DMS 273 (cell line): ENCODE results near the gene TNFRSF14.

Source experiments
- DNase-seq: peaks from one replicate; lab custom pipeline; 2025; ENCODE audit not compliant: unreplicated experiment; lab: John Stamatoyannopoulos, UW

Gene TNFRSF14

DNA sequence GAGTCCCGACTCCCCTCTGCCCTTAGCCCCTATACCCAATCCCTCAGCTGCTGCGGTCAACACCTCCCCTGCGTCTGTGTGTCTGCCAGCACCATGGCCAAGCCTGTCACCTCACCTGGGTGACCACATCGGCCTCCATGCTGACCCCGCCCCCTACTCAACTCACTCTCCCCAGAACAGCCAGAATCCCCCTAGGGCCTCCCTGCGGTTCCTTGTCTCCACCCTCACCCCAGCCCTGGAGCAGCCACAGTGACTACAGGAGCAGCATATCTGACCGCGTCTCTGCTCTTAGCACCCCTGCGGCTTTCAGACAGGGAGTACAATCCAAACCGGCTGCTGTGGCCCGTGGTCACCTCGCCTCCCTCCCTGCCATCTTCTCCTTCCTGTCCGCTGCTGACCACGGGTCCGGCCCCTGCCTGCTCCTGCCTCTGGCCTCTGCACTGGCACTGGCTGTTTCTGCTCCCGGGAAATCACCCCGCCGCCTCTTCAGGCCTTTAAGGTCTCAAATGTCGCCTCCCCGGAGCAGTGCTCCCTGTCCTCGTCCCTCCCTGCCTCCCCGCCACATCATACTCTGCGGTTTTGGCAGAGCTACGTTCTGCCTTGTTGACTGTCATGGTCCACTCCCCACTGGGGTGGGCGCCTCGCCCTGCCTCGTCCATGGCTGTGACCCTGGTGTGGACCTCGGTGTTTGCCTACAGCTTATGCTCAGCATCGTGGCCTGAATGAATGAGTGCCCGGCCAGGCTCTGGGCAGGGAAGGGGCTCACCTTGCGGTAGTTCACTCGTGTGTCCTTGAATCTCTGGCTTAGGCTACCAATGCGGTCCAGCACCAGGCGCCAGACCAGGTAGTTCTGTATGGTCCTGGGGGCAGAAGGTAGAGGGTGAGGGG lies 41.5 kb downstream of the TNFRSF14 start:
- no peak for DNase-seq

DNA sequence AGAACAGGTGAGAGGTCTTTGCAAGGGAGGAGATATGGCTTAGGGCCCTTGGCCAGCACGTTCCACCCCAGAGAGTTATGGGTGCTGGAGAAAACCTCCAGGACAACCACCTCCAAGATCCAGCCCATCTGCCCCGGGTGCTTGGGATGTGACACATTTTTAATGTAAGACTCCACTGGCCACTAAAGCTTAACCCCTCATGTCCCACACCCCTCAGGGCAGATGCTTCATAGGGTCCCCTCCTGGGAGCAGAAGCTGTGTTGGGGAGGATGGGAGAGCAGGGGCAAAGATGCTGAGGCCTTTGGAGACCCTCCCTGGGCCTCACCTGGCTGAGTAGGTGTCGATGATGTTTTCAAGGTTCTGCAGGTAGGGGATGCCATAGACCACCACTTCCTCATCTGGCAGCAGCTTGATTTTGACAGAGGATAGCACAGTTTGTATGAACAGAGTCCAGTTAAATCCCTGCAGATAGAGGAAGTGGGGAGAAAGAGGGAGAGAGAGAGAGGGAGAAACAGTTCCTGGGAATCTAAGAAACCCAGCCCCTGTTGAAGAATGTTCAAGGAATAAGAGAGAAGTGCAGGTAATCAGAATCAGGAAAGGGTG lies 42.3 kb downstream of the TNFRSF14 start:
- DNase-seq = no peak

DNA sequence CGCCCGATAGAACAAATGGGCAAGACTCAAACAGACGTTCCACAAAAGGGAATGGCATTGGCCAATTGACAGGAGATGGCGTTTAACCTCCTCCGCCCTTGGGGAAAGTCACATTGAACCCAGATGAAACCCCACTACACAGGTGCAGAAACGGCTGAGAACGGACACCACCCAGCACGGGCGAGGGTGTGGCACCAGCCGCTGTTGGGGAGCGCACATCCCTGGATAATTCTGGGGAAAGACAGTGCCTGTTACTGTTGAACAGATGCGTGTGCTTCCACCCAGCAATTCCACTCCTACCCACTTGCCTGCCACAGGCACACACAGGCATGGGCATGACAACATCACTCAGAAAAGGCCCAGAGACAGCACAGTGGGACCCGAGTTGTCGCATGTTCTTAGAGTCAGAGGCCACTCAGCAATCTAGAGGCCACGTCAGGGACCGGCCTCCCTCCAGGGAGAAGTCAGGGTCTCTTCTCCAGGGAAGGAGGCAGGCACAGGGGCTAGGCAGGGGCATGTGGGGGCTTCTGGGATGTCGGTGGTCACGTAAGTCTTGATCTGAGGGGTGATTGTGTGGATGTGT lies 45.6 kb downstream of the TNFRSF14 start:
- no peak for DNase-seq

DNA sequence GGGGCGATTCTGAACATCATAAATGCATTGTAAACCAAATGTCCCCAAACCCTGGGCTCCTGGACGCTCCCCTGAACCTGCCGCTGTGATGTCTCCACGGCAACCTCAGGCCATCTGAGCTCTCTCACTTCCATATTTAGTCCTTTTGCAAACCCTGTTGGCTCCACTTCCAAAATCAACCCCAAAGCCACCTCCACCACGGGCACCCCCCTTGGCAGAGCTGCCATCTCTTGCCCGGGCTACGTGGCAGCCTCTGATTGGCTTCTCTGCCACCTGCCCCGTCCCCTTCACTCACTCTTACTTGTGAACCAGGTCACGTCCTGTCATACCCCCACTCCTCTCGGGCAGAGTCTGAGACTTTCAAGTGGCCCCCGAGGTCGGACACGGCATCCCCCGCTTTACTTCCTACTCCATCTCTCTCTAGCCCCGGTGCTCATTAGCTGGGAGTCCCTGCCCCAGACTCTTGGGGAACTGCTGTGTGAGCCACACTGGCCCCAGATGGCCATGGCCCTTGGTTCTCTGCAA lies 46.2 kb downstream of the TNFRSF14 start:
- DNase-seq = no peak

DNA sequence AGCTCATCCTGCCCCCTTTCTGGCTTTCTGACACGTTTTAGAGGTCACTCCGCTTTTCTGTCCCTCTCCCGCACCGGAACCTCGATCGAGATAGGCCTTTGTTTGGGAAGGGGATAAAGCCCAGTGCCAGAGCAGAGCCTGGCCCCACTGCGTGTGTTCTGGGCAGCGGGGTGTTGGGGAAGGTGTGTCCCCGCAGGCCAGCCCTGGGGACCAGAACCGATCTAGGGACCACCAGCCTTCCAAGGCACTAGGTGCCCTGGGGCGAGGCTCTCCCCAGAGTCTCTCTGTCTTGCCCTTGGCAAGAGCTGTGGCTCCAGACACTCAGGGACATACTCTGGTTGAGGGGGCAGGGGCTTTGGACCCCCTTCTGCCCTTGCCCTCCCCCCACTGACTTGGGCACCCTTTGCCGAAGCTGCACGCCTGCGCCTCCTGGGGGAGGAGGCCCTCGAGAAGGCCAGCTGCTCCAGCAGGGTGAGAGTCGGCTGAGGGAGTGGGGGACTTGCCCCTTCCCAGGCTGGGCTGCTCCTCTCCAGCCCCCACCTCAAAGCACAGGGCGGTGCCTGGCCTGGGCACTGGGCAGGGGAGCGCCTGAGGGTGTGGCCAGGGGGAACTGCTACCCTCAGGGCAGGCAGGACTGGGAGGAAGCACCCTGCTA lies 46.8 kb downstream of the TNFRSF14 start:
- DNase-seq = no peak

DNA sequence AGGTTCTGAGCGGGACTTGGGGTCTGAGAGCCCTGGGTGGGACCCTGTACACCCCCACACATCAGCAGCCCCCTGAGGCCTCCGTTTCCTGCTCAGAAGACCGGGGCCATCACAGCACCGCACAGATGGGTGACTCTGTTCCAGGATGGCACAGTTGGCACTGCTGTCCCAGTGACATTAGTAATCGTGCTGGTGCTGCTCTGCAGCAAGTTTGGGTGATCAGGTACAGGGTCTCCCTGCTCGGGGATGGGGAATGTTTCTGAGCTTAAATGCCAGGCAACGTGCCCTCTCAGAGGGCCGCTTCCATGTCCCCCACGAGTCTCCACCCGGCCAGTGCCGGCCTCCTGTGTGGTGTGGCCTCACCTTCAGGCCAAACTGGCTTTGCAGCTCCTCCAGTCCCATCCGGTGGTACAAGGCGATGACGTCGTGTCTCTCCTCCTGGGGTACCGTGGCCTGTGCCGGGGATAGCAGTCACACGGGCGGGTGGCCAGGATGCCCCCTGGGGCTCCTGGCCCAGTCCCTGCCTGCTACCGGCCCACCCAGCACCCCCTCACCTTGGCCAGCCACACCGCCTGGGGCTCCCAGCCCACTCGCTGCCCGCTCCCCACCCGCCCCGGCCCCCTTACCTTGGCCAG lies 47.5 kb downstream of the TNFRSF14 start:
- no peak for DNase-seq

DNA sequence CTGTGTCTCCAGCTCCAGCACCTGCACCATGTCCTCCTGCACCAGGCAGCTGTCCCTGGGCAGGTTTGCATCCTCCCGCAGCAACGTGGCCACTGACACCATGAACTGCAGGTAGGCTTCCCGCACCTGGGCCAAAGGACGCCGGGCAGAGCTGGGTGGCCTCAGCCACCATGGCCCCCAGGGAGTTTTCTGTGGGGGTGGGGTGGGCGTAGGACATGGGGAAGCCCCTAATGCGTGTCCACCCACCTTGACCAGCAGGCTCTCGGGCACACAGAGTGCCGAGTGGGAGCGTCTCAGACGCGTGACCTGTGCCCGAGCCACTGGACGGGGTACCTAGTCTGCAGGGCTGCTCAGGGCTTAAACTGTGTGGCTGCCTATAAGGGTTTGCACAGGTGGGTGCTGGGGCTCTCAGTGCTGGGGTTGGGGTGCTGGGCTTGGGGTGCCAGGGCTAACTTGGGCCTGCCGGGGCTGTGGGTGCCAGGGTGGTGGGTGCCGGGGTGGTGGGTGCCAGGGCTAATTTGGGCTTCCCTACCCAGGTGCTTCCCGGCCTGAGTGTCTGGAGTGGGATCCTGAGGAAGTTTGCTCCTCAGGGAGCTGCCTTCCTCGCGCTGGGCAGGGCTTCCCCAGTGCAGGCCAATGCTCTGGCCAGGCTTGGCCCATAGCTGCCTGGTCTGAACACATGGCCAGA lies 48.1 kb downstream of the TNFRSF14 start:
- DNase-seq = no peak

DNA sequence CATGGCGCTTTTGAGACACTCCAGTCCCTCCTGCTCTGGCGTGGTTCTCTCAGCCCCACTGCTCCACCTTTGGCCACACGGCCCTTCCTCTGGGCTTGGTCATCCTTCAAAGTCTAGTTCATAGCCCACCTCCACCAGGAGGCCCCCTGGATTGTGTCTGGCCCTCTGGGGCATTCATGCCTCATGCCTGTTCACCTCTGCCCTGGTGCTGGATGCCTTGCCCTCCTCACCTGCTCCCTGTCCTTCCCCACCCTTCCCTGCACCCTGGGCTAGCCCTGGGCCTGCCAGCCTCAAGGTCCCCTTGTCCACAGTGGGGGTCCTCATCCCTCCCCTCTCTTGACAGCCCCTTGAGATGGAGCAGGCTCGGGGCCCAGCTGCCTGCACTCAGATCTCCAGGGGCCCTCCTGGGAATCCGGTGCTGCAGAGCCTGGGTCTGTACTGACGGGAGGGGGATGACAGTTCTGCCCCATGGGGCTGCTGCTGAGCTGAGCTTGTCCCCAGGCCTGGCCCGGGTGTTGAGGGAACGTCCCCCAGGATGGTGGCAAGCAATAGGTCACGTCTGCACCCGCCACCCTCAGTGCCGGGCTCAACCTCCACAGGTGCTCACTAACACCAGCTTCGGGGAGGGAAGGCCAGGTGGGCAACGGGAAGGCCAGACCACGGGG lies 48.8 kb downstream of the TNFRSF14 start:
- no peak for DNase-seq

DNA sequence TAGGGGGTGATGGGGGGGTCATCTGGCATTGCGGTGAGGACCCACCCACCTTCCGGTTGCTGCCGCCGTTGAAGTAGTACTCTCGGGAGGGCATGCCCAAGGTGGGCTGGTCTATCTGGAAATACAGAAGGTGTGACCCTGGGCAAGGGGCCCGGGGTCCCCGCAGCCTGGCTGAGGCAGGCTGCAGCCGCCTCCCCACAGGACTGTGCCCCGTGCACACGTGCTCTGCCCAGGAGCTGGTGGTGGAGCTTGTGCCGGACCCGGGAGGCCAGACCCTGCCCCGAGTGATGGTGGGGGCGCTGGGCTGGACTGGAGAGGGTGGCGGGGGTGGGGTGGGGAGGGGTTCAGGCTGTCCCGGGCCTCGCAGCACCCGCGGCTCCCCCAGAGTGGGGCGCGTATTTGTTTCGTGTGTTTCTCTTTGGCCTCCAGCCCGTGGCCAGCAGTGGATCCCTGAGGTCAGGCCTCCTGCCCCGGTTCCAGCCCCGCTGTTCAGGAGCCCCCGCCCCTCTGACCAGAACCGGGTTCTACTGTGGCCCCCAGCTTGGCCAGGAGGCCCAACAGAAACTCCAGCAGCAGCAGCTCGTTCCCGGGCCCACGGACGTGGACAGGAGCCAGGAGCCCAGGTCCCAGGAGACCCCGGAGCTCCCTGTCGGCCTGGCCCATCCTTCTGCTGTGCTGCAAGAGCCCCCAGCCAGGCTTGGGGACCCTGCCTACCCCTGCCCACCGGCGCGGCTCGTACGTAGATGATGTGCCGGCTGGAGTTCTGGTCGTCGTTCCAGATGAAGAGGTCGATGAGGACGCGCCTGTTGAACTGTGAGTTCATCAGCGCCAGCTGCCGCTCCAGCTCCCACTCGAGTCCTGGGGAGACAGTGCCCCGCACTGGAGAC lies 49.6 kb downstream of the TNFRSF14 start:
- no peak for DNase-seq

DNA sequence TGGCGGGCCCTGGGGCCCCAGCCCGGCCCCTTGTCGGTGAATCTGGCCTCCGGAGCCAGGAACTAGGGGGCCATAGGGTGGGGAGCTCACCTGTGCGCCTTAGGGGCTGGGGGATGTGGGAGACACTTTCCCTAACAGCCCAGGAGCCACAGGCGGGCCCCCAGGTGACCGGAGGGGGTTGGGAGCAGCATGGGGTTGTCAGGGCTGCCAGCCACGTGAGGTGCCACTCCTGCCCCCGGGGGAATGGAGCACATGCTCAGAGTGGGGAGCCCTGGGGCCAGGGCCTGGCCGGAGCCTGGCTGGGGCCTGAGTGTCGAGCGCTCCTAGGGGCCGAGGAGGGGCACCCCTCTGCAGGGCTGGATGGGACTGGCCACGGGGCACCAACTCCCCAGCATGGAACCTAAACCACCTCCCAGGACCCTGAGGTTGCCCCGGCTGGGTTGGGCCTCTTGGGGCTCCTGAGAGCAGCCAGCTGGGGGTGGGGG lies 50.3 kb downstream of the TNFRSF14 start:
- no peak for DNase-seq

DNA sequence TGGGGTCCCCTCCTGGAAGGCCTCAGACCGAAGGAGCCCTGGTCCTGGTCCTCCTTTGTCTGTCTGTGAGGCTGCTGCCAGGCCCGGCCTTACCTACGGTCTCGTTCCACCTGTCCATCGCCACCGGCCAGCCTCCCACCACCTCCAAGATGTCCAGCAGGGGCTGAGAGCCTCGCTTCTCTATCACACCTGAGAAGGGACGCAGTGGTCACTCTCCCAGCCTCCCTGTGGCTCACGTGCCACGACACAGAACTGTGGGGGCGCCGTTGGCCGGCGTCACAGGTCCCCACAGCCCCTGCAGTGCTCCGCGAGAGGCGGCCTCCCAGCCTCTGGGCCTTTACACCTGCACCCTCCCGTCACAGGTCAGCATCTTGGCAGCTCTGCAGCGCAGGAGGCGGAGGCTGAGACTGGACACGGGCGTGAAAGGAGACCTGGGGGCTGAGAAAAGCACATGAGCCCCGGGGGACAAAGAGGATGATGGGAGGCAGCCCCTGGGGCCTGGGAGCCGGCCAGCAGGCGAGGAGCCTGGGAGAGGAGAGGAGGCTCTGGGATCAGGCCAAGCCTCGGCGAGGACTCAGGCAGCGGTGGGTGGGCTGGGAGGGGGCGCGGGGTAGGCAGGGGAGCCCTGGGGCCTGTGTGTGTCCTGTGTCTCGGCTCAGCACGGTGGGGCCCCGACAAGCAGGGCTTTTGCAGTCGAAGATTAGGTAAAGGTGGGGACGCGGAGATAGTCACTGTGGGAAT lies 50.9 kb downstream of the TNFRSF14 start:
- DNase-seq = no peak

DNA sequence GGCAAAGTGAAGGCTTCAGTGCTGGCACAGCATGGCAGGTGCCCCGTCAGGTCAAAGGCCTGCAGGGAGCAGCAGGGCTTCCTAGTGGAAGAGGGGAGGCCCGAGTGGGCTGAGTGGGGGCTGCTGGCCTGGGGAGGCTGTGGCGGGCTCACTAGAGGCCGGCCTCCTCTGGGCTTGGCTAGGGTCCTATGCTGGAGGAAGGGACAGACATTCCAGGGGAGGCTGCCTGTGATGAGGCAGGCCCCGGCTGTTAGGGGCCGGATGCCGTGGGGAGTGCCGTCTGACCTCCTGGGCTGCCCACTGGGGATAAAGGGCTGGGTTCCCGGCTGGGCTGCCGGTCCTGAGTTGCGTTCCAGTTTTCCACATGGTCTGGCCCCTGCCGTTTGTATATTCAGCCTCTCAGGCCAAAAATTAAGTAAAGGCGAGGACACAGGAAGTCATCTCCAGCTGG lies 51.5 kb downstream of the TNFRSF14 start:
- DNase-seq = no peak

DNA sequence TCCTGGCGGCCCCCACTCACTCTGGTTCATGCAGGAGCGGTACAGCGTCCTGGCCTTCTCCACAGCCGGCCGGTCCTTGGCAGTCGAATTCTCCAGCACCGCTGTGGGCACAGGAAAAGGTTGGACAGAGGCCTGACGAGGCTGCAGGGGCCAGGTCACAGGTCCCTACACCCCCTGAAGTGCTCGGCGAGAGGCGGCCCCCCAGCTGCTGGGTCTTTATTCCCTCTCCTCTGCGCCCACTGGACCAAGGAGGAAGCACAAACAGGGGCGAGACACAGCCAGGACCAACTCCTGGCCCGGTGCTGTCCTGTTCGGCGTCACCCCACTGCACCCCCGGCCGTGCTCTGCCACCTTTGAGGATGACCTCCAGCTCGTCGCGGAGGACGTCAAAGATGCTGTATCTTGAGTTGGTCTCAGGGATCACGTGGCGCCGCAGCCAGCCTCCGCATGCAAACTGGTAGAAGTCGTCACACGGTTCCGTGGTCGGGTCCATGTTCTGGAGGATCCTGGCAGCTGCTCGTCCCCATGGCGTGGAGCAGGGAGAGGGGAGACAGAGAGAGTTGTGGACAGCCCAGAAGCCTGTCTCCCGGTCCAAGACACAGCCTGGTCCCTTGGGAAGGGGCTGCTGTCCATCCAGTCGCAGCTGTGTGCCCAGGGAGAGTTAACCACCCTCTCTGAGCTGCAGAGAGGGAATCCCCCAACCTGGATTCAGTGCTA lies 53.3 kb downstream of the TNFRSF14 start:
- DNase-seq = no peak

DNA sequence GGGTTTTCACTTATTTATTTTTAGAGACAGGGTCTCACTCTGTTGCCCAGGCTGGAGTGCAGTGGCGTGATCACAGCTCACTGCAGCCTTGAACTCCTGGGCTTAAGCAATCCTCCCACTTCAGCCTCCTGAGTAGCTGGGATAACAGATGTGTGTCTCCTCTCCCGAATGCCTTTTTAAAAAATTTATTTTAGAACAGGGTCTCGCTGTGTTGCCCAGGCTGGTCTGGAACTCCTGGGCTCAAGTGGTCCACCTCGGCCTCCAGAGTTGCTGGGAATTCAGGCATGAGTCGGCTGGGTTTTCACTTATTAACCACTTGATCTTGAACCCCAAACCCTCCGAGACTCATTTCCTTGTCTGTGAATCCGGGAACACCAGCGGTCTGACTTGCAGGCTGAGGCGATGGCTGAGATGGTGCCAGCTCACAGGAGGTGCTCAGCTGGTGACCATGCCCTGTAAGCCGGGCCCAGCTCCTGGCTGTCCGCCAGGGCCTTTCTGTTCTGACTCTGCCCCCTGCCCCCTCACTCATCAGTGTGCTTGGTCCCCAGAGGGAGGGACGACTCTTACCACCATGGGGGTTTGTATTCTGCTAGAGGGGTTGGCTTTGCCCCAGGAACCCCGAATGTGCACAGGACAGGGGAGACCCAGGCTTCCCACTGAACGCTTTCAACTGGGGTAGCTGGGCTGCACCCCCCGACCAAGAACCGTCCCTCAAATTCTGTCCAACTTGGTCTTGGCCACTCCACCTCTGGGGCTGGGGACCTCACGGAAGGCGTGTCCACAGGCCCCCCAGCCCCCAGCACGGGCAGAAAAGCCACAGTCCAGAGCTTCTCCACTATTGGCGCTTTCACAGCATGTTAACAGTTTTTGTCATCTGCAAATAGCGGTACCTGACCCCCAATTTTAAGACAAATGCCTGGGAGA lies 54.1 kb downstream of the TNFRSF14 start:
- DNase-seq = peak; percentile 45

DNA sequence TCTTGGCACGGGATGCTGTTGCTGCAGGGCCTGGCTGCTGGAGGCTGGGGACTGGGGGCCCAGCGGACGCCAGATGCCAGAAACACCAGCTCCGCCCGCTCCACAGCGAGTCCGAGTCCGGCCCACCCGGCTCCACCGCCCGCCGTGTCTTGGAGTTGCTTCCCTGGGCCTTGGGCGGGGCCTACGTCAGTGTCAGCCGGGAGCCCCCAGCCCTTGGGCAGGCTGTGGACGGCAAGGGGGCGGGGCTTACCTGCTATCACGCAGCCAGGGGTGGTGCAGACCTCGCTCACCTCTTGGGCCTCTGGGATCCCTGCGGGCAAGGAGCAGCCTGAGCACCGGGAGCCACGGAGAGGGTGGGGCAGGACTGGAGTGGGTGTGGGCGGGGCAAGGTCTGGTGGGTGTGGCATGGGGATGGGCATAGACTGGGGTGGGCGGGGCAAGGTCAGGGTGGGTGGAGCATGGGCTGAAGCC lies 54.9 kb downstream of the TNFRSF14 start:
- DNase-seq = peak; percentile 66
